Activated T-helper 1 cell treated with Interleukin-2 at 50 U/mL for 16 hours (primary cell): ENCODE data around the gene VEGFB.
A peak's percentile ranks its signal among the peaks of the same experiment; 100 is the strongest.

Source experiments
- DNase-seq: peaks from one replicate; pipeline ENCODE4 v3.0.0-alpha.2; 2020; ENCODE audit warnings: low read depth

The VEGFB gene, protein sequence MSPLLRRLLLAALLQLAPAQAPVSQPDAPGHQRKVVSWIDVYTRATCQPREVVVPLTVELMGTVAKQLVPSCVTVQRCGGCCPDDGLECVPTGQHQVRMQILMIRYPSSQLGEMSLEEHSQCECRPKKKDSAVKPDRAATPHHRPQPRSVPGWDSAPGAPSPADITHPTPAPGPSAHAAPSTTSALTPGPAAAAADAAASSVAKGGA

DNA sequence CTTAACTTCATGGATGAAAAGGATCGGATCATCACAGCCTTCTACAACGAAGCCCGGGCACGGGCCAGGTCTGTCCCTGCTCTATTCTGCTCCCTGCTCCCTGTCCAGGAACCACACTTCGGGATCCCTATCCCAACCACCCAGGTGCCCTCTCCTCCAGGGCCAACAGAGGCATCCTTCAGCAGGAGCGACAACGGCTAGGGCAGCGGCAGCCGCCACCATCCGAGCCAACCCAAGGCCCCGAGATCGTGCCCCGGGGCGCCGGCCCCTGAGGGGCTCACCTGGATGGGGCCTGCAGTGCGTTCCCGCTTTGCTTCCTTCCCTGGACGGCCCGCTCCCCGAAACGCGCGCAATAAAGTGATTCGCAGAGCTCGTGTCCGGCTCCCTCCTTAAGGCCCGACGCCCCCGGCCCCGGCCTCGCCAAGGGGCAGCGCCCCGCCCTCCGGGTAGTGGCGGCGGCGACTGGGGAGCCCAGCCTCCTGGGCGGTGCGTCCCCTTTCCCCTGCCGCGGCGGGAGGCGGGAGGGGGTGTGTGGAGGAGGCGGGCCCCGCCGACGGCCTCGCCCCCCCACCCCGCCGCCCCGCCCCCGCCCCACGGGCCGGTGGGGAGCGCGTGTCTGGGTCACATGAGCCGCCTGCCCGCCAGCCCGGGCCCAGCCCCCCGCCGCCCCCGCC is at the start of gene VEGFB:
VEGFB (plus strand) TSS at position 672 of the 674 bp plus-strand sequence. CDS start 250 bp downstream, outside the sequence.
- DNase-seq, result peak; percentile 70

DNA sequence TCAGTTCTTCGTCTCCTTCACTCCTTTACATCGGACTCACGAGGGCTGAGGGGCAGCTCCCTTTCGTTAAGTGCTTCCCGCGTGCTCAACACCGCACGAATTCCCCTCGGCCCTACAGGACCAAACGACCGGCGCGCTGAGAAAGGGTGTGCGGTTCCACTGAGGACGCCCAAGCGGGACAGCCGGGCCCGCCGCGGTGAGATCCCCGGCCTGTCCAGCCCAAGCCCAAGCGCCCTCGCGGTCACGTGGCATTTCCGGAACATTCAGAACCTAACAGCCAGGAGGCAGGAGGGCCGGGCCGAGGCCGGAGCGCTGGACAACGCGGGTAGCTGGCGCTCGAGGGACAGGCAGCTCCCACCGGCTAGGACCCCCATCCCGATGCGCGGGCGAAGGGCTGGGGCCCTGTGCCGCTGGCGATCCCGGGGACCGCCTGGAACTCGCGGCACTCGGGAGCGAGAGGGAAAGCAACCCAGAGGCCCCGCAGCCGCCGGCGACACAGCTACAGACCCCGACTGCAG is 49.1 kb upstream of the VEGFB start:
- no peak for DNase-seq

DNA sequence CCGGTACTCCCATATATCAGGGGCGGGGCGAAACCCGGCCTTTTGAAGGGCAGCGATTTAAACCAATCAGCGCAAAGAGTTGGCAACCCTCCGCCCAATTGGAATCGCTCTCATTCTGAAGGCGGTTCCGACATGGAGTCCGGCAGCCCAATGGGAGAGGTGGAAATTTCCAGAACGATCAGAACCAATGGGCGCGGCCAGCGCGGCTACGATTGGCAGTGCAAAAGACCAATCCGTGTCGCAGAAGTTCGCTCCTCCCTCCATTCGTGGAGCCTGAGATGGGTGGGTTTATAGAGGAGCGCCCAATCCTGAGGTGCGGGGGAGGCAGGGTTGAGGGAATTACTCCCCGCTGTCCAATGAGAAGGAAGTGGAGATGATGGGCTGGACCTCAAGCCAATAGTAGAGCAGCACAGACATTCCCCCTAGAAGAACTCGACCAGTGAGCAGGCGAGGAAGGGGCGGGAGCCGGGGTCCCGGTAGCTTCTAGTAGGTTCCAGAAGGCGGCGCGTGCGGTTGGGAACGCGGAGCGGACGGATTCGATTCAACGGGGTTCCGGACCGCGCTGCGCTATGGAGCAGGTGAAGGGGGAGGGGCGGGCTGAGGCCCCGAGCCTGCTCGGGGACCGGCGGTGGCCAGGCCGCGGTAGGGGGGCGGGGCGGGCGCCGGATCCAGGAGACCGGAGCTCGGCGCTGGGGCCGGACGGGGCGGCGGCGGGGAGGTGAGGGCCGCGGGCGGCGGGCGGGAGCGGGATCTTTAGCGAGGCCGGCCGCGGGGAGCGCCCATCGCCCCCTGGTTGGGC is 48.5 kb upstream of the VEGFB start, which contains the start of gene STIP1:
STIP1 (plus strand) TSS at position 479 of the 799 bp plus-strand sequence; CDS start at position 570, 91 bp downstream.
- peak; percentile 97 for DNase-seq

DNA sequence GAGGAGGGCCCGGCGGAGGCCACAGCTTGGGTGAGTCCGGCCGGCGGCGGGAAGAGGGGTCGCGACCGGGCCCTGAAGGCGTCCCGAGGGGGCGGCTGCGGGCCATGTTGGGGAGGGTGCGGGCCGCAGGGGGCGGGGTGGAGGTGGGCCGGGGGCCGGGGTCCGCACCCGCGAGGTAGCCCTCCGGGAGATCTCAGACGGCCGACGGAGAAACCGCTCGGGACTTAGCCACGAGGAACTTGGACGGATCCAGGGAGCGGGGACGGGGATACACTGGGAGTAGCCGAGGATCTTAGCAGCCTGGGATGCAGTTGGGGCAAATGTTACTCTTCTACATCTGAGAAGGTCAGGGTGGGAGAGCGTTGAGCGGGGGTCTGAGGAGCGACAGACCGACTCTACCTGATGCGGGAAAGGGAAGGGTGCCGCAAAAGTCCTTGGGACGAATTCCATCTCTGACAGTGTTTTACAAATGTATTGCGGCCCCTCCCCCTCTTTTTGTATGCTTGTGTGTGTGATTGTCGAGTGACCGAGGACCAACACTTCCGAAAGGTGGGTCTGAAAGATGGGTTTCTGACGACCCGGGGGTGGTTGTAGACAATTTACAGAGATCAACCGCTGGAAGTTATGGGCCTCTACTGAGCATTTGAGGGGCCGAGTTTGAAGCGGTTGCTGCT is 47.8 kb upstream of the VEGFB start:
- DNase-seq, result no peak

DNA sequence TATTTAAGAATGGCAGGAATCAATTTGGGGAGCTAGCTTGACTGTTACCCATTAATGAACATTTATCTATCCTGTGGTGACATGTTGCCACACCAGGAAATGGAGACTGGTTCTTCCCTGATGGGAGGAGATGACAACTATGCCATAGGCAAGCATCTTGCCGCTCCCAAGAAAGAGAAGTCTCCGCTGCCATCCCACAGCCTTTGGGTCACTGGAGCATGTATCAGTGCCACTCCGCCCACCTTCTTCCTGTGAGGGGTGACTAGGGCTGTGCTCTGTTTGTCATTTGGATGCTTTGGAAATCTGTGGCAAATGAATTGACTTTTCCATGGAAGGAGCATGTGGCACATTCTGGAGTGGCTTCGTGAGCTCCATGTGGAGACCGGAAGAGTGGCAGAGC is 42.0 kb upstream of the VEGFB start:
- DNase-seq, result no peak

DNA sequence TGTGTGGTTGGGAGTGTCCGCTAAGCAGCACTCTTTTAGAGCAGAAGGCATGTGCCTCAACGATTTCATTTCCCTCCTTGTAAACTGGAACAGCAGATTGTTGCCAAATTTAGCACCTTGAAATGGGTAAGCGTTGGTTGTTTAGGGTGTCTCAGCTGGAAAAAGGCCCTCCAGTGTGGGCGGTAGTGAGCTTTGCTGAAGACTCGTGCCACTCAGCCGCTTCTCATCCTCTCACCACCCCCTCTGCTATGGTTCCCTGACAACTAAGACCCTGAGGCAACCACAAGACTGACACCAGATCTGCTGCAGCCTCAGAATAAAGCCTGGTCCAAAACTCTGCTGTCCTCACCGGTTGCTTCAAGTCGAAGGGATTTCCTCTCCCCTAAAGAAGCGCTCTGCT is 37.8 kb upstream of the VEGFB start:
- no peak for DNase-seq

DNA sequence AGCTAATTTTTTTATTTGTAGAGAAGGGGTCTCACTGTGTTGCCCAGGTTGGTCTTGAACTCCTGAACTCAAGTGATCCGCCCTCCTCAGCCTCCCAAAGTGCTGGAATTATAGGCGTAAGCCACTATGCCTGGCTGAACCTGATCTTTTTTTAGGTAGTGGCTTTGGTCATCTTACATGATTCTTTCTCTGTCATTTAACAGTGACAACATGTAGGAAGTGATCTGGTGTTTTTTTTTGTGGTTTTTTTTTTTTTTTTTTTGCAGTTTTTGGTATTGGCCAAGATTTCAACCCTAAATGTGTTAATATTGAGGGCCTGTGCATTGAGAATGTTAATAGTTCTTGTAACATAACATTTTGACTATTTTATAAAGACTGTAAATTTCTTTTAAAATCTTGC is 35.9 kb upstream of the VEGFB start:
- no peak for DNase-seq

DNA sequence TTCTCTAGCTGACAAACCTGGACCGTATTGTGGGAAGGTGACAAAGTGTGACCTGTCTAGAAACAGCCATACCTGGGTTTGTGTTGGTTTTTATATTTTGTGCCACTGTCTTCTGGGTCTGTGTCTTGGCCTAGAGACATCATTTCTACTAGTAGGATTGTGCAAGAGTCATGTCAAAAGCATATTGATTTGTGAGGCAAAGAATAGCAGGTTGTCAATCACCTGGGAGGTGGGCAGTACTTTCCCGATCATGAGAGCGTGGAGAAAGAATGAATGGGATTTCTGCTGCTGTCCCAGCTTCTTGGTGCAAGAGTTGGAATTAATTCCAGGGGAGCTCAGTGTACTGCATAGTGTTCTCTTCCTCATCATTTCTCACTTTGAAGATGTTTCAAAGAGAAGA is 32.8 kb upstream of the VEGFB start:
- DNase-seq, result no peak

DNA sequence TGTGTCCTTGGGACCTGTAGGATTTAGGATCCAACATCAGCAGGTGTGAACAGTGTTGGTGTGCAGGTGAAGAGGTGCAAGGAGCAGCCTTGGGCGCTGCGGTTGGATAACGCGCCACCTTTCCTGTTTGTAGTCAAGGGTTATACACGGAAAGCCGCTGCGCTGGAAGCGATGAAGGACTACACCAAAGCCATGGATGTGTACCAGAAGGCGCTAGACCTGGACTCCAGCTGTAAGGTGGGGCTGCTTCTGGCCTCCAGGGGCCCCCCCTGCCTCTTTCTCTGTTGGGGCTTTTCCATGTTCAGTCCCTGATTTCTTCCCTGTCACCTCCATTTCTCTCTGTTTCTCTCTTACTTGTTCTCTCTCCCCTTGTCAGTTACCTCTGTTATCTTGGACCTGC is 31.4 kb upstream of the VEGFB start:
- DNase-seq, result no peak

DNA sequence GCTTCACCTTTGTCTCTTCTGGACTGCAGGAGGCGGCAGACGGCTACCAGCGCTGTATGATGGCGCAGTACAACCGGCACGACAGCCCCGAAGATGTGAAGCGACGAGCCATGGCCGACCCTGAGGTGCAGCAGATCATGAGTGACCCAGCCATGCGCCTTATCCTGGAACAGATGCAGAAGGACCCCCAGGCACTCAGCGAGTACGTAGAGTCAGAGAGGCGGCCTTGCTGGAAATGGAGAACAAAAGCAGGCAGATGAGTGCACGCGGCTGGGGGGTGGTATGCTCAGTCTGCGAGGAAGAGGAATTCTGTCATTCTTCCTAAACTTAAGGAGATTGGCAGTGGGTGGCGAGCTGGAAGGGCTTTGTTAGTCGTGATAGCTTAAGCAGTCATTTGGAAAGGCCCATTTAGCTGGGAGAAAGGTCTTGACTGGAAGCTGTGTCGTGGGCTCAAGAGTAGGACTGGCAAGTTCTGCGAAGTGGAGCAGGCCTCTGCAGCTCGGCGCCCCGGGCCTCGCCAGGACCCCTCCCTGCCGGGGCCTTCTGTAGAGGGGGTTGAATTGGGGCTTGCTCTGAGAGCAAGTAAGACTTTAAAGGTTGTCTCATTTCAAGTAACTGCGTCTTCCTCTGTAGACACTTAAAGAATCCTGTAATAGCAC is 30.8 kb upstream of the VEGFB start:
- DNase-seq, result no peak

DNA sequence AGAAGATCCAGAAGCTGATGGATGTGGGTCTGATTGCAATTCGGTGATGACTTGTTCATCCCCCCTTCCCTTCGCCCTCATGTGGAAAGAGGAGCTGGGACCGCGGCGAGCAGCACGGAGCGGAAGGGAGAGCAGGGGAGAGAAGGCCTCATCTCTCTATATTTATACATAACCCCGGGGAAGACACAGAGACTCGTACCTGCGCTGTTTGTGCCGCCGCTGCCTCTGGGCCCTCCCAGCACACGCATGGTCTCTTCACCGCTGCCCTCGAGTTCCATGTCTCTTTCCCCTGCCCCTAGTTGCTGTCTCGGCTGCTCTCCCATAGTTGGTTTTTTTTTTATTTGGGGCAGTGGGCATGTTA is 30.3 kb upstream of the VEGFB start:
- DNase-seq, result no peak

DNA sequence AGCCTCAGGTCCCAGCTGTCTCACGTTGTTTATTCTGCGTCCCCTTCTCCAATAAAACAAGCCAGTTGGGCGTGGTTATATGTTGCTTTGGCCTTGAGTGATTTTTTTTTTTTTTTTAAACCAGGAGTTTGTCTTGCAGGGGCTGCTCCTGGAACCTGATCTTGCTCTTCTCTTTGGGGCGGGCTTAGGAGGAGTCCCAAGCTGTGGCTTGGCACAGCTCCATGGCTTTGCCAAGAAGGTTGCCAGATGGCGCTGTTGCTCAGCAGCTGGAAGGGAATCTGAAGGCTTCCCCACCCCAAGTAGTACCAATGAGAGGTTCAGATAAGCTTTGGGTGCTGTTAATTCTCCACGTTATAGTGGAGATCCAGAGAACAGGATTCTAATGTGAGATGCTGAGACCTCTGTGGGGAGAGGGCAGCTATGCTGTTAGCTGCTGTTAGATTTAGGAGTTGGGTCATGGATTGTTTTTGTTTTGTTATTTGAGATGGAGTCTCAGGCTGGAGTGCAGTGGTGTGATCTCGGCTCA is 29.9 kb upstream of the VEGFB start:
- DNase-seq, result peak; percentile 71

DNA sequence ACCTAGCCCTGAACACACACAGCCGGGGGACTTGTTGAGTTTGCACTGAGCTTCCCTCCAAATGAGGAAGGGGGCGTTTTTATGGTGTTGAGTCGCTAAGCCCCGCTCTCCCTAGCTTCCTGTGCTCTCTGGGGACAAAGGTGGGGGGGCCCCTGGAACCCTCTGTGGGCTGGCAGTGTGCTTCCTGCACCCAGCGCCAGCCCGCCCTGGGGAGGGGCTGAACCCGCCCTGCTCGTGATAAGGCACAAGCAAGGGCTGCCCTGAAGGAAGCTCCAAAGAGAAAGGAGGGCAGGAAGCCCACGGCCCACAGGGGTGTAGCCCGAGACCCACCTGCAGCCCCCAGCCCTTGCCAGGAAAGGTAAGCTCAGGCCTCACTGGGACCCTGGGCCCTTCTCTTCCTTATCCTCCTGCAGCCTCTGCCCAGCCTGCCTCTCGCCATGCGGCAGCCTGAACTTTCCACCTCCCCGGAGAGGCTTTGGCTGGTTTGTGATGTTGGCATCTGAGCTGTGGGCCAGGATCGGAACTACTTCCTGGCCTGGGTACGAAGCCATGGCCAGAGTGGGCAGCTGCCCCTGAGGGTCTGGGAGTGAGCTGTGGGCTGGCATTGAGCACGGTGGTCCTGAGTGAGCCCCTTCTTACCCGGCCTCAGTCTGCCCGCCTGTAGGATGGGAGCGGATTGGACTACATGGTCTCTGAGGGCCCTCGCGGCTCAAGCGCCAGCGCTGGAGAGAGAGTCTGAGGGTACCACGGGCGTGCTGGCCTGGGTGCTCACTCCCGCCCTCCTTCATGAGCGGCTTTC is 27.7 kb upstream of the VEGFB start, which contains the start of gene FERMT3:
FERMT3 (plus strand) TSS at position 265 of the 799 bp plus-strand sequence. CDS start 644 bp downstream, outside the sequence.
- DNase-seq, result peak; percentile 62

DNA sequence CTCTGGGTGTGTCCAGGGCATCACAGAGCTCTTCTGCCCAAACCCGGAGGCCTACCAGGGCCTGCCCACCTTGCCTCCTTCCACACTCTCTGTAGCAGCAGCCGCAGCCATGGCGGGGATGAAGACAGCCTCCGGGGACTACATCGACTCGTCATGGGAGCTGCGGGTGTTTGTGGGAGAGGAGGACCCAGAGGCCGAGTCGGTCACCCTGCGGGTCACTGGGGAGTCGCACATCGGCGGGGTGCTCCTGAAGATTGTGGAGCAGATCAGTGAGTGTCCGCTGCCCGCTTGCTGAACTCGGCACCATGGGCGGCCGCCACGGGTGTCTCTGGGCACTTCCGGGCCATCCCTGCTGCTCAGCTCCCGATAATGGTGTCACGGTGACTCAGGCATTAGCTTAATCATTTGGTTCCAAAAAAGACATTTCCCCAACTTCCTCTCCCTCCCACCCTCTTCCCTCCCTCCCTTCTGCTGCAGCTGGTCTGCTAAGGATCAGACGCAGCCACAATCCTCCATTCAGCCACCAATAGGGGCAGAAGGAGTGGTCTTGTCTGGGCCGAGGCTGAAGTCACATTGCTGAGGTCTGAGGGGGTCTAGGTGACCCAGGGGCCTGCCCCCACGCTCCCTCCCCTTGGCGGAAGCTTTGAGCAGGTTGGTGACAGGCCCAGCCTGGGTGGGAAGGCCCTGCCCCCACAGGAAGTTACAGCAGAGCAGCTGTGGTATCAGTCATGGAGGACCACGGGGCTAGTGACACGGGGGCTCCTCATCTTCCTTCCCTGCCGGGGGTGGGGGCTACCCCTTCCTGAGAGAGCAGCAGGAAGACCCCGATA is 26.9 kb upstream of the VEGFB start:
- peak; percentile 63 for DNase-seq

DNA sequence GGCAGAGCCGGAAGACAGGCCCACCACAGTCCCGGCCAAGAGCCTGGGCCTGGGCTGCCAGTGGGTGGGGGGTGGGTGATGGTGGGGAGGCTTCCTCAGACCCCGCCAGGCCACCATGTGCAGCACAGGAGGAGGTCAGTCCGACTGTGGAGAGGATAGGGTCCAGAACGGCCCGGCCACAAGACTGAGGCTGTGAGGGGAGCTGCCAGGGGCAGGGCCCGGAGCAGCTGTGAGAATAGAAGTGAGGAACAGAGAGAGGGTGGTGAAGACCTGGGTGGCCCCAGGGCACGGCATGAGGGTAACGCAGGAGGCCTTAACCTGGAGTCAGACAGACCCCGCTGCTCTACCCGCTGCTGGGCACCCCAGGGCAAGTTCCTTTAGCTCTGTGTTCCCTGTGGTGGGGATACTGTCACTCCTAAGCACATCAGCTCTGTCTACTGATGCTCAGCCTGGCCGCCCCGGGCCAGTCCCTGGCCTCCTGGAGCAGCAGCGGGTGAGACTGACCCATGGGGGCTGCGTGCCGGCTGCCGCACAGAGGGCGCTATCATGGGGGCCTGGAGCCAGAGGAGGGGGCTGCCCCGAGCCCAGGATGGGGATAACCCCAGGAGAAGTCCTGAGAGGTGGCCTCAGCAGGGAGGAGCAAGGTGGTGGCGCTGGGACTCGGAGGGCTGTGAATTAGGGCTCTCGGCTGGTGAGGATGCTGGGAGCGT is 26.1 kb upstream of the VEGFB start:
- DNase-seq, result no peak

DNA sequence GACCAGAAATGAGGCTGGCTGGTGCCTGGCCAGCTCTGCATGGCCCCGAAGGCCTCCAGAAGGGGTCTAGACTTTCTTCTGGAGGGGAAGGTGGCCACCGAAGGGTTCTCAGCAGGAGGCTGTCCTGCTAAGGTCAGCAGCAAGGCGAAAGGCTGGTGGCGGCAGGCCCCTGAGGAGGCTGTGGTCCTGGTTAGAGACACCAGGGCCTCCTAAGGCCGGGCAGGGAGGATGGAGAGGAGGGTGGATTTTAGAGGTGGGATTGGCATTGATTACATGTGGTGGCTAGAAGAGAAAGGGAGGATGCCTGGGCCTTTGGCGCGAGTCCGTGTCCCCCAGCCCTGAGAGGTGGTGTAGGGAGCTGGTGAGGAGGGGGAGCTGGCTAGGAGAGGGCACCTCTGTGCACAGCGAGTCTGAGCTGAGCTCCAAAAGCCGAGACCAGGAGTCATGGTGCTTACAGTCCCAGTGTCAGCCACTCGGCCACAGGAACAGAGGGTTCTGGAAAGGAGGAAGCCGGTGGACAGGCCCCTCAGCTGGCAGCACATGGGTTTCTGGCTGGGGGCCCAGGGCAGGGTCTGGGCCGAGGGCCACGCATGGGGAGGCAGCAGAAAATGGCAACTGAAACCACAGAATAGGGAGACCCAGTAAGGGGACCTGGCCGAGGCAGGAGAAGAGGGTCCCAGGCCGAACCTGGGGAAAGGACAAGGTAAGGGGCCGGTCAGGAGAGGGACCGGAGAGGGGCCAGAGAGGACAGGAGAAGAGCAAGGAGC is 25.4 kb upstream of the VEGFB start:
- DNase-seq, result no peak

DNA sequence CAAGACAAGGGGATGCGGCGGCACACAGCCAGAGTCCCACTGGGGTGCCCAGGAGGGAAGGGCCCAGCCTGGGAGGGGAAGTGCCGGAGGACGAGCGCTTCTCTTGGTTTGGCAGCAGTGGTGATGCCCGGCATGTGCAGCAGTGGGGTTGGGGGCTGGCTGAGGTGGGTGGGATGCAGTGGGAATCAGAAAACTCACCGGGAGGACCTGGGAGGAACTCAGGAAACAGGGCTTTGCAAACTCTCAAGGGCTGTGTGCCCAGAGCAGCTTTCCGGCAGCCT is 24.9 kb upstream of the VEGFB start:
- no peak for DNase-seq

DNA sequence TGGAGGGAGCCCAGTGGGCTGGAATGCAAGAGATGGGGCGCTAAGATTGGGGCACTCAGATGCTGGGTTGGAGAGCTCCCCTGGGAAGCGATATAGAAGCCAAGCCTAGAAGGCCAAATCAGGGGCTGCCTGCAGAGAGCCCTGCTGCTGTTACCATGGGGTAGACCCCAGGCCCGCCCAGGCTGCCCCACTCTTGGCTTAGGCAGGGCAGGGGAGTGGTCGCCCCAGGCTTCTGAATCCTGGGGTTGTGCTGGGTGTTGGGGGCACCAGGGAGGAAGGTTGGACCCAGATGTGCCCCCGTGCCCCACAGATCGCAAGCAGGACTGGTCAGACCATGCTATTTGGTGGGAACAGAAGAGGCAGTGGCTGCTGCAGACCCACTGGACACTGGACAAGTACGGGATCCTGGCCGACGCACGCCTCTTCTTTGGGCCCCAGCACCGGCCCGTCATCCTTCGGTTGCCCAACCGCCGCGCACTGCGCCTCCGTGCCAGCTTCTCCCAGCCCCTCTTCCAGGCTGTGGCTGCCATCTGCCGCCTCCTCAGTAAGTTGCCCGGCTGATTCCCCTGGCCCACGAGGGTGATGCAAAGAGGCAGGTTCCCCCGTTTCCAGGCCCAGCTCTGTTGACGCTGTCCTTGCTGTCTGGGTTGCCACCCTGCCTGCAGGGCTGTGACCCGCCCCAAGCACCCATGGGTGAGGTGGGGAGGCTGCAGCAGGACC is 23.9 kb upstream of the VEGFB start:
- DNase-seq, result no peak
